Activated CD4-positive, alpha-beta memory T cell treated with anti-CD3 and anti-CD28 coated beads for 36 hours (primary cell): ENCODE measurements around the gene GRAMD2B. TPM values are rescaled to one million over a fixed set of nuclear protein-coding genes. Genes with fewer than 3 reads are reported as not detected.

ENCODE experiments used
- CTCF ChIA-PET: fragments of 350-600 bp; sonication (Branson Sonifier 250); formaldehyde crosslinking; loops from one replicate; lab custom pipeline; 2021; ENCODE audit warnings: antibody characterized with exemption, inconsistent platforms; lab: Charles Lee
- POLR2A ChIA-PET: fragments of 350-600 bp; sonication (Branson Sonifier 250); formaldehyde crosslinking; loops from one replicate; lab custom pipeline; 2021; ENCODE audit warnings: antibody characterized with exemption; lab: Charles Lee
- DNase-seq: peaks from one replicate; pipeline ENCODE4 v3.0.0-alpha.2; 2020
- H3K27ac Mint-ChIP-seq: one replicate; pipeline ENCODE4 v1.8.0; 2021; ENCODE audit warnings: mixed read lengths
- H3K27me3 Mint-ChIP-seq: one replicate; pipeline ENCODE4 v1.8.0; 2021; ENCODE audit warnings: mixed read lengths
- H3K36me3 Mint-ChIP-seq: one replicate; pipeline ENCODE4 v1.8.0; 2021; ENCODE audit warnings: mixed read lengths
- H3K4me1 Mint-ChIP-seq: one replicate; pipeline ENCODE4 v1.8.0; 2021; ENCODE audit warnings: low read depth, mixed read lengths
- H3K4me3 Mint-ChIP-seq: one replicate; pipeline ENCODE4 v1.8.0; 2021; ENCODE audit warnings: mild to moderate bottlenecking, mixed read lengths
- H3K9me3 Mint-ChIP-seq: one replicate; pipeline ENCODE4 v1.8.0; 2021; ENCODE audit warnings: mixed read lengths
- intact Hi-C: fragments of 100-400 bp; cut with micrococcal nuclease; formaldehyde crosslinking; loops from one replicate; pipeline ENCODE4 v1.15.1; 2023
- total RNA-seq, 2 experiments: library from RNA; stranded (reverse); gene quantifications; one replicate each; pipeline ENCODE4 v1.2.3, GENCODE V29; 2021

The GRAMD2B gene
- total RNA-seq, 2 experiments from 2014 or later = 9.9 to 10.4 TPM

DNA sequence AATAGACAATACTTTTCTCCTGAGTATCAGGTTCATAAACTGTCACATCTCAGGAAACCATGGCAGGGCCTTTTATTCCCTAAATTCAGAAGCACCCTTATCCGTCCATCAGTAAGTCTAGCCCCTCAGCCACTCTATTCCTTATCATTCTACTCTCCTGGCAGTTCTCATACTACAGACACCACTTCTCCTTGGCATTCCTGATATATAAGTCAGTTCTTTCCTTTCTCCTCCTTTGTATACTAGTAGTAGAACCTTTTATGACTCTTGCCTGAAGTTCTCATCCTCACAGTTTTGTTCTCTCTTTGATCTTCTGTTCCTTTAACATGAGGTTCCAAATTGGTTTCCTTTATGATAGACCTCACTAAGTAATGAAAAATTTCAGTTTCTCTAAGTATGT is 29.3 kb downstream of the GRAMD2B start:
- peaks cover 57% of the 10 kb centered on the region for H3K4me1 Mint-ChIP-seq
- no peak overlapping the region for H3K27ac Mint-ChIP-seq
- H3K36me3 Mint-ChIP-seq = peaks cover 7% of the 10 kb centered on the region
- no peaks in the 10 kb centered on the region for H3K27me3 Mint-ChIP-seq
- intact Hi-C loops = loop anchor here (5.0 kb wide), 1 partner anchor 870 kb away; no protein-coding TSS in a partner anchor
- DNase-seq = no peak
- H3K9me3 Mint-ChIP-seq = no peaks in the 10 kb centered on the region
- CTCF ChIA-PET = interaction anchor here (0.9 kb wide), 1 partner anchor 48 kb away, joined by 3 read pairs; no protein-coding TSS in a partner anchor
- POLR2A ChIA-PET = no interaction called here
- no peak overlapping the region for H3K4me3 Mint-ChIP-seq

DNA sequence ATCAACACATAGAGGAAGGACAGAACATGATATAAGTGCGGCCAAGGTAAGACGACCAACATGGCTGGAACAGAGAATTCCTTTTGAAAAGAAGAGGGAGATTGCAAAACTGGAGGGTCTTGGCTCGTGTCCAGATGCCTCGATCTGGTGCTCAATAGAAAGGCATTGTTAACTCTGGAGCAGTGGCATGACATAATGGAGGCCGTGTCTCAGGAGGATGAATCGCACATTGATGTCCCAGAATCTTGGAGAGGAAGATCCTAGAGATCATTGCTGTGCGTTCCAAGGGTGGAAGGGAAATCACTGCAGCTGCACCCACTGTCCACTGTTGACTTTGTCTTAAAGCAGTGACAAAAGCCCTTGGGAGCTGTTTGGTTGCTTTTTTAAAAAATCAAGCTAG is 30.9 kb downstream of the GRAMD2B start:
- no peak for DNase-seq
- CTCF ChIA-PET = no interaction called here
- no peak overlapping the region for H3K4me3 Mint-ChIP-seq
- H3K9me3 Mint-ChIP-seq = no peaks in the 10 kb centered on the region
- POLR2A ChIA-PET = no interaction called here
- no peaks in the 10 kb centered on the region for H3K27me3 Mint-ChIP-seq
- intact Hi-C loops = loop anchor here (5.0 kb wide), 1 partner anchor 868 kb away; no protein-coding TSS in a partner anchor
- H3K27ac Mint-ChIP-seq = no peak overlapping the region
- peaks cover 7% of the 10 kb centered on the region for H3K36me3 Mint-ChIP-seq
- peaks cover 44% of the 10 kb centered on the region for H3K4me1 Mint-ChIP-seq

DNA sequence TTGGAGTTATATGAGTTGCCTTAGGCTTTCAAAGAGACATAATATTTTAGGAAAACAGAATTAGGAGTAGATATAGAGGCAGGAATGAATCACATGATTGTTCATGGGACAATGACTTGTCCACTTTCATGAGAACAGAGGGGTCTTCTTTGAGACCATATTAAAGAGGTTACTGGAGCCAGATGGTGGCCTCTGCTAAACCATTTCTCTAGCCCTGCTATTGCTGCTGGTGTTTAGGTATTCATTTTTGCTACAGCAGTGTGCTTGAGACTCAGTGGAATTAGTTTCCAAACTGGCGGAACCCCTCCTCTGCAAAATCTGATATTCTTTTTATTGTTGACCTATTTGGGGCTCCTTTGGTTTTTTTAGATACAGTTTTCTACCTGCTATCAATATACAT is 31.3 kb downstream of the GRAMD2B start:
- no peaks in the 10 kb centered on the region for H3K9me3 Mint-ChIP-seq
- no peak for DNase-seq
- no peaks in the 10 kb centered on the region for H3K27me3 Mint-ChIP-seq
- CTCF ChIA-PET = no interaction called here
- peaks cover 42% of the 10 kb centered on the region for H3K4me1 Mint-ChIP-seq
- H3K27ac Mint-ChIP-seq = no peak overlapping the region
- POLR2A ChIA-PET = no interaction called here
- peaks cover 7% of the 10 kb centered on the region for H3K36me3 Mint-ChIP-seq
- intact Hi-C loops = loop anchor here (5.0 kb wide), 1 partner anchor 868 kb away; no protein-coding TSS in a partner anchor
- no peak overlapping the region for H3K4me3 Mint-ChIP-seq

DNA sequence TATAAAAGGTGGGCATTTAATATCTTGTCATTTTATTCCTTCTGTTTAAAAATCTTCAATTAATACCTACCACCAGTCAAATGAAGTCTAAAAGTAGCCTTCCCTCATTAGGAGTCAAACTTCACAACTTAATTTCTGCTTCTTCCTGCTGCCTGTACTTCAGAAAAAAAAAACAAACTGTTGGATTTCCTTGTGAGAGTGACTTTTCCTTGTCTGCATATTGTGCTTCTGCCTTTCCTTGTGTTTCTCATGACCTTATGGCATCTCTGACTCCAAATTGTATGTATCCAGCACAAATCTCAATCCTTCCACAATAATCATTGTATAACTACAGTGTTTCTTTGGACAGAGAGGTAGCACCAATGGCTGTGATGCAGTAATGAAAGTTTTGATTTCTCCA is 32.1 kb downstream of the GRAMD2B start:
- POLR2A ChIA-PET = no interaction called here
- no peaks in the 10 kb centered on the region for H3K27me3 Mint-ChIP-seq
- H3K4me3 Mint-ChIP-seq = no peak overlapping the region
- peaks cover 35% of the 10 kb centered on the region for H3K4me1 Mint-ChIP-seq
- no peak overlapping the region for H3K27ac Mint-ChIP-seq
- no peak for DNase-seq
- intact Hi-C loops = no loop called here
- H3K36me3 Mint-ChIP-seq = peaks cover 7% of the 10 kb centered on the region
- CTCF ChIA-PET = interaction anchor here (1.3 kb wide), 1 partner anchor 45 kb away, joined by 4 read pairs; no protein-coding TSS in a partner anchor
- no peaks in the 10 kb centered on the region for H3K9me3 Mint-ChIP-seq

DNA sequence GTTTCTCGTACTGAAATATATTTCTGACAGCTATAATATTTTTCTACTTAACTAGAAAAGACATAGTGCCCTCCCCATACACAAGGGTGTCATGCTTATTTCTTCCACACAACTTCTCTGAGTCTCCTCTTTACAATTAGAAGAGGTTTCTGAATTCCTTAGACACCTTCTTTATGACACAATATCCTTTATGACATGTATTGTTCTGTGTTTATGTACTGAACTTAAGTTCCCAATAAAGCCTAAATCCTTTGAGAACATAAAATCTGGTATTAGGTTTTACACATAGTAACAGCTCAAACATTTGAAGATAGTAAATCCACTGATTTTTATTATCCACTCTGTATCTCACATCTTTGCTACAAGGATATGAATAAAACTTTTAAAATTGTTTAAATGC is 32.5 kb downstream of the GRAMD2B start:
- no peaks in the 10 kb centered on the region for H3K9me3 Mint-ChIP-seq
- no peak for DNase-seq
- H3K4me3 Mint-ChIP-seq = no peak overlapping the region
- peaks cover 30% of the 10 kb centered on the region for H3K4me1 Mint-ChIP-seq
- intact Hi-C loops = no loop called here
- ChIA-PET POLR2A (no interaction called here), CTCF (interaction anchor here (1.3 kb wide), 1 partner anchor 45 kb away, joined by 4 read pairs; no protein-coding TSS in a partner anchor)
- H3K27me3 Mint-ChIP-seq = no peaks in the 10 kb centered on the region
- no peak overlapping the region for H3K27ac Mint-ChIP-seq
- H3K36me3 Mint-ChIP-seq = peaks cover 7% of the 10 kb centered on the region

DNA sequence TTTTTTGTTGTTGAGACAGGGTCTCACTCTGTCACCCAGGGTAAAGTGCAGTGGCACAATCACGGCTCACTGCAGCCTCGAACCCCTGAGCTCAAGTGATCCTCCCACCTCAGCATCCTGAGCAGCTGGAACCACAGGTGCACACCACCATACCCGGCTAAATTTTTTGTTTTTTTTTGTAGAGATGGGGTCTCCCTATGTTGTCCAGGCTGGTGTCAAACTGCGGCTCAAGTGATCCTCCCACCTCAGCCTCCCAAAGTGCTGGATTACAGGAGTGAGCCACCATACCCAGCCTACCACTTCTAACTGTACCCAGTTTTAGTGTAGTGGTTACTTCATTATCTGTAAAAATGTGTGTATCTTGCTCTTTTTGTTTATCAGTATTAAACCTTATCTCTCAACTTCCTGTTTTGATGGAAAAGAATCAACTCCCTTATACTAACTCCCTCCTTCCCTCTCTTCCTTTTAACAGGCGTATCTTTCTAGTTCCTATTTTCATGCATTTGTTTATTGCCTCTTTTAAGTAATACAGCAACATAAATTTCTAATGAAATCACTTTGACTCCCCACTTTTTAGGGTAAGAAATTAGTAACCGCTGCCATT is 33.1 kb downstream of the GRAMD2B start:
- CTCF ChIA-PET = interaction anchor here (1.3 kb wide), 1 partner anchor 44 kb away, joined by 4 read pairs; no protein-coding TSS in a partner anchor
- Mint-ChIP-seq H3K27me3 (no peaks in the 10 kb centered on the region), H3K36me3 (peaks cover 8% of the 10 kb centered on the region), H3K27ac (no peak overlapping the region), H3K4me3 (no peak overlapping the region), H3K9me3 (no peaks in the 10 kb centered on the region), H3K4me1 (peaks cover 24% of the 10 kb centered on the region)
- POLR2A ChIA-PET = no interaction called here
- intact Hi-C loops = no loop called here
- no peak for DNase-seq

DNA sequence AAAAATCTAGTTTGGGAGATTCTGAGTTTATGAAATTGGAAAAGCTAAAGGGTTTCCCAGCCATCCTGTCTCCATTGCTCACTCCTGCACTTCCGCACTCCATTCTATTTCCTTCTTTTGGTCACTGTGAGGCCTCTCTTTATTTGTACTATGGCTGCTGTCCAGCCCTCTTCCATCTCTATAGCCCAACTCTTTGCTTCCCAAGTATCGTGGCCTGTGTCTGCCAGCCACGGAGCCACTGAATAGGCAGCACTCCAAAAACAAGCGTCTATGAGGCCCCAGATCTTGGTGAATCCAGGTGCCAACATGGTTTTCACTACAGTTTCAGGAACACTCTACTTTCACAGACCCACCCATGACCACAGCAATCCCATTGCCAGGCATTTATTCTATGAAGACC is 37.2 kb downstream of the GRAMD2B start:
- intact Hi-C loops = loop anchor here (2.0 kb wide), 1 partner anchor 14 kb away; no protein-coding TSS in a partner anchor
- POLR2A ChIA-PET = no interaction called here
- Mint-ChIP-seq H3K4me1 (peaks cover 16% of the 10 kb centered on the region), H3K27ac (no peak overlapping the region), H3K36me3 (peaks cover 2% of the 10 kb centered on the region), H3K9me3 (no peaks in the 10 kb centered on the region), H3K4me3 (no peak overlapping the region), H3K27me3 (no peaks in the 10 kb centered on the region)
- CTCF ChIA-PET = interaction anchor here (1.4 kb wide), 1 partner anchor 106 kb away, joined by 4 read pairs; no protein-coding TSS in a partner anchor
- DNase-seq = no peak

DNA sequence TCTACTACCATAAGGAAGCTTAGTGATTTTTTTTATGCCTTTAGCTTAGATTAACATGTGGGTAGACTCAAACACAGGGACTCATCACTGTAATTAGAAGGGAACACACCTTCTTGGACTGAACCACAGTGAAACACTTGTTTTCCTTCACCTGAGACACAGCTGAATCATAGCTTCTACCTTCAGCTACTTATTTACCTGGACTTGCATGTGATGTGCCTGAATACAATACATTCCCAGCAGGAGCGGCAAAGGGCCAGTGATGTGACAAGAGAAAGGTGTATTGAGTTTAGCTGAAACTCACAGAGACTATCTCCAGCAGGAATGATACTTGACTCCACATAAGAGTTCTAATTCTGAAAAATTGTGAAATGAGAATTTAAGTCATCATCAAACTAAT is 37.8 kb downstream of the GRAMD2B start:
- intact Hi-C loops = loop anchor here (2.0 kb wide), 1 partner anchor 14 kb away; no protein-coding TSS in a partner anchor
- Mint-ChIP-seq H3K36me3 (peaks cover 2% of the 10 kb centered on the region), H3K4me1 (peaks cover 16% of the 10 kb centered on the region), H3K27me3 (no peaks in the 10 kb centered on the region), H3K9me3 (no peaks in the 10 kb centered on the region), H3K4me3 (no peak overlapping the region), H3K27ac (no peak overlapping the region)
- ChIA-PET CTCF (interaction anchor here (1.4 kb wide), 1 partner anchor 107 kb away, joined by 4 read pairs; no protein-coding TSS in a partner anchor), POLR2A (no interaction called here)
- DNase-seq = no peak

DNA sequence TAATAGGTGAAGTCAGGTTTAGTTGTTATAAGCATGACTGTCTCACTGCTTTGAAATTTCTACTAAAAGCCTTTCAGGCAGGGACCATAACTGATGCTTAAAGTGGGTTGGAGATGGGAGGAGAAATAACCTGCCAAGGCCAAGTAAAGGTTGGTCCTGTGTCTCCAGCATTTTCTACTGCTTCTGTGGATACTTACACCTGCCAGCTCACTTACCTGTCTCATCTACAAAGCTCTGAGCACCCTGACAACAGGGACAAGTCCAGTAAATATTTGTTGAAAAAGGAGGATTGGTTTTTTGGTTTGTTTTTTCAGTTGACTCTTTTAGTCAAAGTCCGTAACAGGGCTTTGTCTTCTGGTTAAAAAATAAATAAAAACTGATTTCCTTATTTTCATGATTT is 38.6 kb downstream of the GRAMD2B start:
- no peak for DNase-seq
- ChIA-PET POLR2A (no interaction called here), CTCF (interaction anchor here (1.4 kb wide), 1 partner anchor 108 kb away, joined by 4 read pairs; no protein-coding TSS in a partner anchor)
- peaks cover 4% of the 10 kb centered on the region for H3K36me3 Mint-ChIP-seq
- peaks cover 12% of the 10 kb centered on the region for H3K4me1 Mint-ChIP-seq
- H3K9me3 Mint-ChIP-seq = no peaks in the 10 kb centered on the region
- intact Hi-C loops = loop anchor here (2.0 kb wide), 1 partner anchor 15 kb away; no protein-coding TSS in a partner anchor
- H3K4me3 Mint-ChIP-seq = no peak overlapping the region
- no peaks in the 10 kb centered on the region for H3K27me3 Mint-ChIP-seq
- H3K27ac Mint-ChIP-seq = no peak overlapping the region

DNA sequence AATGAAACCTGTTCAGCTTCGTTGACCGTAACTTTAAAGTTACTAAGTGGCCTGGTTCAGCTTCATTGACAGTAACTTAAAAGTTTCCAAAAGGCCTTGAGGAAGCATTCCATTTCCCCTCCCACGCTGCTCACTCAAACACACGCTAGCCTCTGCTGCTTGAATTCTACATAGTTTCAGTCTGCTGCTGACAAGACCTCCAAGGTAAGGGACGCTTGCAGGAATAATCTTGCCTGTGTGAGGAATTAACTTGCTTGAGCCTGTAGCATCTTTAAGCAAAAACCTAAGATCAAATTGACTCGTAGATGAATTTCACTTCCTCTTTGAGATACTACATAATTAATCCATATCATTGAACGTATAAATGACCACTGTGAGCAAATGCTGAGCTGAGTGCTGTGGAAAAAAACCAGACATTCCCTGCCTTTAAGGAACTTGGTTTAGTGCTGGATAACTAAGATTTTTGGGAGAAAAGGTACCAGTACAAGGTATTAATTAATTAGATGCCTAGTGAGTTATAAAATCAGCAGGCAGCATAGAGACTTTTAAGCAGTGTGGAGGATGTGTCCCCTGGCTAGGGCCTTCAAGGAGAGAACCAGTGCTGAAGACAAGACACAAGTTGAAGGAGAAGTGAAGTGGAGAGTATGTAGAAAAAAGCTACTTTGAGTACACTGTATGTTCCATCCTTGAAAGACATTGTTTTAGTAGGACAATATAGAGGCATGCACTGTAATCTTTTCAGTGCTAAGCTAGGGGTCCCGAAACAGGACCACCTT is 39.2 kb downstream of the GRAMD2B start:
- POLR2A ChIA-PET = no interaction called here
- H3K27ac Mint-ChIP-seq = no peak overlapping the region
- CTCF ChIA-PET = no interaction called here
- H3K9me3 Mint-ChIP-seq = no peaks in the 10 kb centered on the region
- peaks cover 12% of the 10 kb centered on the region for H3K4me1 Mint-ChIP-seq
- H3K4me3 Mint-ChIP-seq = no peak overlapping the region
- no peak for DNase-seq
- no peaks in the 10 kb centered on the region for H3K27me3 Mint-ChIP-seq
- peaks cover 4% of the 10 kb centered on the region for H3K36me3 Mint-ChIP-seq
- intact Hi-C loops = no loop called here

DNA sequence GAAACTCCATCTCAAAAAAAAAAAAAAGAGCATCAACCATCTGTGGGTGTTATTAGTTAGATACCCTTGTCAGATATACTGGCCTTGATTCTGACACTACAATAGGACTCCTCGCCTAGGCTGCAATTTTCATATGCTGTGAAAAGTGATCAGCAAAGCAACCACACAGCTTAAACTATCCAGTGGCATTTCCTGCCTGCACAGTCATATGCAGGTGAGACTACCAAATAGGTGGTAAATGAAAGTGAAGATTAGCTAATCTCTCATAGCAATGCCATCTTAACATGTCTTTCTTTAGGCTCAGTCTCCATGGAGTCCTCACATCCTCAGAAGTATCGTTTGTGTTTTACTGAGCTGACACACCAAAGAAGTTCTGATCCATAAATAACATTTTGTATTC is 40.8 kb downstream of the GRAMD2B start:
- Mint-ChIP-seq H3K27me3 (no peaks in the 10 kb centered on the region), H3K27ac (no peak overlapping the region), H3K4me1 (peaks cover 12% of the 10 kb centered on the region), H3K4me3 (no peak overlapping the region), H3K36me3 (peaks cover 4% of the 10 kb centered on the region), H3K9me3 (no peaks in the 10 kb centered on the region)
- DNase-seq = no peak
- ChIA-PET POLR2A (no interaction called here), CTCF (no interaction called here)
- intact Hi-C loops = no loop called here

DNA sequence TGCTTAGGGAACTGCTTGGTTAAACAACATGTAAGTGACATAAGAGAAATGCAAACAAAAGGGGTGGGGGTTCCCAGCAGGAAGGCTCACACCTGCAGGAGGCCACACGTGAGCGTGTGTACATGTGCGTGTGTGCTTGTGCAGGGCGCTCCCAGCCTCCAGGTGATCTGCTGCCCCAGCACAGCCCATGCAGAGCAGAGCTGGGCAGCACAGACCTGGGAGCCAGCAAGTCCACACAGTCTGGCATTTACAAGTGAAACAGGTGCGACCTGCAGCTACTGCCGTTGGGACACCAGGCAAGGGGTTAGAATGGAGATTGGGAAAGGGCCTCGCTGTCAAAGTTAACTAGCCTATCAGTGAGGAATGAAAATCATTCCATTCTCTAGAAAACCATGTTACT is 41.8 kb downstream of the GRAMD2B start:
- H3K36me3 Mint-ChIP-seq = peaks cover 9% of the 10 kb centered on the region
- DNase-seq = no peak
- peaks cover 12% of the 10 kb centered on the region for H3K4me1 Mint-ChIP-seq
- no peaks in the 10 kb centered on the region for H3K27me3 Mint-ChIP-seq
- no peak overlapping the region for H3K27ac Mint-ChIP-seq
- H3K9me3 Mint-ChIP-seq = no peaks in the 10 kb centered on the region
- intact Hi-C loops = no loop called here
- ChIA-PET CTCF (no interaction called here), POLR2A (no interaction called here)
- no peak overlapping the region for H3K4me3 Mint-ChIP-seq
